K562 (cell line): ENCODE results near the gene COX7B. TPM values are rescaled to one million over a fixed set of nuclear protein-coding genes. Genes with fewer than 3 reads are reported as not detected.
A peak's percentile ranks its signal among the peaks of the same experiment; 100 is the strongest.

Experiments
- NCOA1 ChIP-seq: fragments of 450-650 bp; IDR thresholded peaks from 2 replicates; pipeline ENCODE4 v1.6.1; 2016; ENCODE audit warnings: low read depth
- SMARCA4 ChIP-seq: fragments of 450-650 bp; IDR thresholded peaks from 2 replicates; pipeline ENCODE4 v1.6.1; 2016
- SNAPC5 ChIP-seq: fragments of 250-450 bp; sonication (Bioruptor Pico); IDR thresholded peaks from 2 replicates; pipeline ENCODE4 v1.8.0; 2021; ENCODE audit warnings: moderate library complexity, mild to moderate bottlenecking, inconsistent platforms
- TAF9B ChIP-seq: fragments of 450-650 bp; IDR thresholded peaks from 2 replicates; pipeline ENCODE4 v1.6.1; 2018; ENCODE audit warnings: mild to moderate bottlenecking; ENCODE audit not compliant: partially characterized antibody
- TFE3 ChIP-seq: fragments of 450-650 bp; formaldehyde crosslinking; IDR thresholded peaks from 2 replicates; pipeline ENCODE4 v1.4.0; 2020; ENCODE audit warnings: mild to moderate bottlenecking, mixed read lengths
- TSHZ1 ChIP-seq: fragments of 250-450 bp; sonication (Bioruptor Pico); IDR thresholded peaks from 2 replicates; pipeline ENCODE4 v1.4.0; 2020; ENCODE audit warnings: mild to moderate bottlenecking, moderate library complexity
- XRCC3 ChIP-seq: fragments of 450-650 bp; IDR thresholded peaks from 2 replicates; pipeline ENCODE4 v1.6.1; 2017; ENCODE audit warnings: mild to moderate bottlenecking, moderate library complexity
- ZFP30 ChIP-seq: fragments of 250-450 bp; sonication (Bioruptor Pico); IDR thresholded peaks from 2 replicates; pipeline ENCODE4 v1.8.0; 2022; ENCODE audit warnings: moderate library complexity, mild to moderate bottlenecking, inconsistent platforms, borderline replicate concordance
- ZMIZ1 ChIP-seq, 2 experiments: fragments of 150-350 bp in 1 of 2; IDR thresholded peaks; 2 replicates each; pipeline ENCODE4 v1.6.1; 2012 to 2016; ENCODE audit warnings: low read depth in 2 of 2, low read length in 2 of 2, mild to moderate bottlenecking in 1 of 2, moderate library complexity in 1 of 2
- ZNF280B ChIP-seq: fragments of 250-450 bp; sonication (Bioruptor Pico); IDR thresholded peaks from 2 replicates; pipeline ENCODE4 v1.5.1; 2021; ENCODE audit warnings: mild to moderate bottlenecking
- polyA plus RNA-seq, 8 experiments: library from polyadenylated mRNA; depleted of rRNA in 4 of 8; stranded (reverse) in 5 of 8; unstranded in 3 of 8; fragments of >200 nt; fragmentation: Nextera tagmentation in 2 of 8; fragmentation: Illumina TruSeq in 1 of 8; extraction: Ambion mirVana in 2 of 8; extraction: Trizol in 1 of 8; gene quantifications; 2 replicates each; pipeline versions ENCODE4 v1.2.1 to v1.2.3, GENCODE V29; 2011 to 2014; ENCODE audit warnings: inconsistent platforms in 1 of 8, missing spikeins in 1 of 8
- total RNA-seq, 7 experiments: library from RNA; depleted of rRNA in 6 of 7; stranded (reverse); fragments of >200 nt in 6 of 7; fragmentation: Illumina TruSeq in 2 of 7; extraction: Trizol in 2 of 7; gene quantifications; 2 replicates each; pipeline versions ENCODE4 v1.2.1 to v1.2.3, GENCODE V29; 2011 to 2021; ENCODE audit warnings: low replicate concordance in 1 of 7
- TF ChIP-seq, protein P1 (sequence below): fragments of 450-650 bp; IDR thresholded peaks from 2 replicates; pipeline ENCODE4 v1.6.1; 2016; ENCODE audit warnings: missing biosample characterization, missing genetic modification characterization
- TF ChIP-seq, protein P2 (sequence below): fragments of 450-650 bp; IDR thresholded peaks from 2 replicates; pipeline ENCODE4 v1.6.1; 2017; ENCODE audit warnings: antibody characterized with exemption

Gene COX7B
- total and polyA plus RNA-seq, 9 of the 15 experiments (the other 6 are each of a cell fraction or from before 2014, with no cell fraction given) = 549 to 2,891 (median 1,307) TPM

DNA sequence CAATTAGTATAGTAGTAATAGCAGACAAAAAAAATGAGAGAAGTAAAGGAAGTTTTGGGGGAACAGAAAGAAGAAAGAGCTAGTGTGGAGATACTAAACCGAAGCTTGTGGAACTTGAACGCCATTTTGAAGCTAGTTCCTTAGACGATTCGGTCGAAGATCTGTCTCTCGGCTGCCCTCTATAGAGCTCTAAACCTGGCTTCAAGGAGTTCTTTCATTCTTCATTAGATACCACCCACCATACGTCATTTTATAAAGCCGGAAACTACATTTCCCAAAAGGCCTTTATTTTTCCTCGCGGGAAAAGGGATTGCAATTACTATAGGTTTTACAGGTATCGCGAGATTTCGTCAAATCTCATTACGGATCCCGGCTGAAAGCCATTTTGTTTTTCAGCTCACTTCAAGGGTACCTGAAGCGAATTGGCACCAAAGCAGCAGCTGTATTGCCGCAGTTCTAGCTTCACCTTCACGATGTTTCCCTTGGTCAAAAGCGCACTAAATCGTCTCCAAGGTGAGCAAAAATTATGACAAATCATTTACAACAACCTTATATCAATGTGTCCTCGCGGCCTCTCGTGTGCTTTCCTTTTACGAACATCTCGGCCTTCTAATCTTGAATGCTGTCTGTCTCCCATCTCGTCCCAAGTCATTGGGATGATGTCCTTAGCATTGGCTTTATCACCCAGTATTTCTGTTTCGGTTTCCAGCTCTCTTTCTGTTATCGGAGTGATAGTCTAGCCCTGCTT is at the start of gene COX7B (continued):
- no peak for TF ChIP-seq ZMIZ1 (IDR thresholded peaks at IDR 0.05; ENCODE audit: low read depth in 2 of 2, low read length in 2 of 2)
- TF ChIP-seq TSHZ1 (CRISPR knock-in tag) = no peak
- TF ChIP-seq TAF9B = peak; percentile 84
- TF ChIP-seq, protein P1, sequence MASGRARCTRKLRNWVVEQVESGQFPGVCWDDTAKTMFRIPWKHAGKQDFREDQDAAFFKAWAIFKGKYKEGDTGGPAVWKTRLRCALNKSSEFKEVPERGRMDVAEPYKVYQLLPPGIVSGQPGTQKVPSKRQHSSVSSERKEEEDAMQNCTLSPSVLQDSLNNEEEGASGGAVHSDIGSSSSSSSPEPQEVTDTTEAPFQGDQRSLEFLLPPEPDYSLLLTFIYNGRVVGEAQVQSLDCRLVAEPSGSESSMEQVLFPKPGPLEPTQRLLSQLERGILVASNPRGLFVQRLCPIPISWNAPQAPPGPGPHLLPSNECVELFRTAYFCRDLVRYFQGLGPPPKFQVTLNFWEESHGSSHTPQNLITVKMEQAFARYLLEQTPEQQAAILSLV (tag) = no peak
- TF ChIP-seq XRCC3 = no peak
- no peak for TF ChIP-seq TFE3 (CRISPR knock-in tag)
- no peak for TF ChIP-seq NCOA1
- TF ChIP-seq SMARCA4 = no peak
- TF ChIP-seq, protein P2, sequence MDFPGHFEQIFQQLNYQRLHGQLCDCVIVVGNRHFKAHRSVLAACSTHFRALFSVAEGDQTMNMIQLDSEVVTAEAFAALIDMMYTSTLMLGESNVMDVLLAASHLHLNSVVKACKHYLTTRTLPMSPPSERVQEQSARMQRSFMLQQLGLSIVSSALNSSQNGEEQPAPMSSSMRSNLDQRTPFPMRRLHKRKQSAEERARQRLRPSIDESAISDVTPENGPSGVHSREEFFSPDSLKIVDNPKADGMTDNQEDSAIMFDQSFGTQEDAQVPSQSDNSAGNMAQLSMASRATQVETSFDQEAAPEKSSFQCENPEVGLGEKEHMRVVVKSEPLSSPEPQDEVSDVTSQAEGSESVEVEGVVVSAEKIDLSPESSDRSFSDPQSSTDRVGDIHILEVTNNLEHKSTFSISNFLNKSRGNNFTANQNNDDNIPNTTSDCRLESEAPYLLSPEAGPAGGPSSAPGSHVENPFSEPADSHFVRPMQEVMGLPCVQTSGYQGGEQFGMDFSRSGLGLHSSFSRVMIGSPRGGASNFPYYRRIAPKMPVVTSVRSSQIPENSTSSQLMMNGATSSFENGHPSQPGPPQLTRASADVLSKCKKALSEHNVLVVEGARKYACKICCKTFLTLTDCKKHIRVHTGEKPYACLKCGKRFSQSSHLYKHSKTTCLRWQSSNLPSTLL = no peak
- TF ChIP-seq SNAPC5 (CRISPR knock-in tag) = no peak
- no peak for TF ChIP-seq ZFP30 (CRISPR knock-in tag)
- no peak for TF ChIP-seq ZNF280B (CRISPR knock-in tag)
